Psoas muscle (tissue), 8 donors: ENCODE results near the gene DPCD. TPM values are rescaled to one million over a fixed set of nuclear protein-coding genes. Genes with fewer than 3 reads are reported as not detected.
A peak's percentile ranks its signal among the peaks of the same experiment; 100 is the strongest.

Source experiments
- ATAC-seq, 4 donors: fragments of 200-7000 bp; cut with Tn5 transposase; one replicate each; pipeline ENCODE4 v1.9.1; 2020; ENCODE audit warnings: moderate library complexity in 3 of 4, mild to moderate bottlenecking in 2 of 4
- DNase-seq, 2 donors: peaks; one replicate each; pipeline ENCODE4 v3.0.0-alpha.2; 2020
- H3K27ac ChIP-seq: fragments of 200-600 bp; one replicate; pipeline ENCODE4 v1.8.0; 2022
- H3K27me3 ChIP-seq, 3 donors: fragments of 200-600 bp in 1 of 3; one replicate each; pipeline versions ENCODE4 v1.6.1 to v1.8.0; 2013 to 2022; ENCODE audit warnings: low read length in 2 of 3, mild to moderate bottlenecking in 2 of 3, moderate library complexity in 1 of 3; ENCODE audit not compliant: insufficient read depth in 3 of 3
- H3K36me3 ChIP-seq, 2 donors: fragments of 200-600 bp in 1 of 2; one replicate each; pipeline versions ENCODE4 v1.6.1 to v1.8.0; 2013 to 2022; ENCODE audit warnings: low read depth in 1 of 2, mild to moderate bottlenecking in 1 of 2, moderate library complexity in 1 of 2; ENCODE audit not compliant: insufficient read depth in 1 of 2
- H3K4me1 ChIP-seq: fragments of 200-600 bp; one replicate; pipeline ENCODE4 v1.8.0; 2022
- H3K4me3 ChIP-seq: fragments of 200-600 bp; one replicate; pipeline ENCODE4 v1.8.0; 2022; ENCODE audit warnings: mild to moderate bottlenecking
- H3K9me3 ChIP-seq: fragments of 200-600 bp; one replicate; pipeline ENCODE4 v1.8.0; 2022
- CTCF ChIP-seq: fragments of 200-600 bp; IDR thresholded peaks from one replicate; pipeline ENCODE4 v1.8.0; 2022; ENCODE audit warnings: antibody characterized with exemption
- WGBS, 3 donors: extraction: QIAGEN DNeasy Blood & Tissue Kit; methylation state at CpG; one replicate each; pipeline versions ENCODE4 v1.1.6 to v1.1.7; 2013; 5-methylcytosine and 5-hydroxymethylcytosine counted together
- intact Hi-C, 2 donors: fragments of 100-400 bp; cut with DNase I; formaldehyde crosslinking; loops; one replicate each; pipeline versions ENCODE4 v1.11.0 to v1.14.2; 2022
- polyA plus RNA-seq, 3 donors: library from polyadenylated mRNA; stranded (reverse); fragments of 200-250 nt; gene quantifications; one replicate each; pipeline ENCODE4 v1.2.3, GENCODE V29; 2013
- total RNA-seq, 4 donors: library from RNA; stranded (reverse); fragmentation: NEBNext Ultra II Directional in 2 of 4; extraction: Animal tissue kit (Norgen Biotek cat#: 25700) in 2 of 4; gene quantifications; one replicate each; pipeline versions ENCODE4 v1.2.1 to v1.2.4, GENCODE V29; 2021 to 2023
- donor health status: healthy with polysubstance abuse.
- donor health status: DM: no; HTN: no; CAD: no; lungs with moderate emphysema.
- donor health status: Bipolar disorder and iron deficiency.
- donor health status: healthy.
- donor health status: DM: yes; HTN: yes; CAD: no.
- donor health status: DM: no; HTN: no; CAD: no.
- donor health status: DM: no; HTN: no; CAD: no.
- donor health status: DM: yes; HTN: yes; CAD: no.

Gene DPCD
- total and polyA plus RNA-seq, 7 donors: 6.6 to 27.4 (median 12.2) TPM

GRCh38 chr10:101646364-101646763, 58.2 kb downstream of the DPCD start:
- 32 to 44% (median 39%) methylated on average over 6 of the region's 6 CpGs for WGBS, 3 donors
- DNase-seq (peak; percentile 53 to 69), ATAC-seq (peak; percentile 24 to 71 (median 44))

GRCh38 chr10:101647255-101647654, 59.1 kb downstream of the DPCD start:
- no peaks in the 10 kb centered on the region for H3K27me3 ChIP-seq
- H3K36me3 ChIP-seq: peaks cover 3 to 7% of the 10 kb centered on the region in 2 donors
- no peak for DNase-seq
- no peak for ATAC-seq
- intact Hi-C loops: no loop called here
- TF ChIP-seq CTCF: no peak
- 72 to 90% (median 75%) methylated on average over 2 of the region's 2 CpGs for WGBS, 3 donors
- no peaks in the 10 kb centered on the region for H3K9me3 ChIP-seq
- no peak overlapping the region for H3K4me3 ChIP-seq
- H3K27ac ChIP-seq: no peak overlapping the region
- H3K4me1 ChIP-seq: no peaks in the 10 kb centered on the region

More at GRCh38 chr10:101646364-101646763, 58.2 kb downstream of the DPCD start:
- intact Hi-C loops: no loop called here
- Histone ChIP-seq H3K36me3 (peaks cover 3 to 6% of the 10 kb centered on the region in 2 donors), H3K27ac (no peak overlapping the region), H3K4me1 (no peaks in the 10 kb centered on the region), H3K27me3 (no peaks in the 10 kb centered on the region), H3K9me3 (no peaks in the 10 kb centered on the region), H3K4me3 (no peak overlapping the region)
- no peak for TF ChIP-seq CTCF

GRCh38 chr10:101649525-101650085, 61.5 kb downstream of the DPCD start:
- Histone ChIP-seq H3K4me3 (no peak overlapping the region), H3K27me3 (no peaks in the 10 kb centered on the region), H3K36me3 (peaks cover 0 to 28% of the 10 kb centered on the region in 2 donors), H3K4me1 (no peaks in the 10 kb centered on the region), H3K9me3 (no peaks in the 10 kb centered on the region), H3K27ac (no peak overlapping the region)
- no peak for ATAC-seq
- TF ChIP-seq CTCF: no peak
- intact Hi-C loops: no loop called here
- WGBS, 3 donors: 92 to 94% (median 93%) methylated on average over 5 of the region's 5 CpGs
- no peak for DNase-seq

- peaks cover 0 to 40% of the 10 kb centered on the region in 2 donors for H3K36me3 ChIP-seq
- ATAC-seq (no peak), DNase-seq (no peak)
- H3K9me3 ChIP-seq: no peaks in the 10 kb centered on the region
- WGBS, 3 donors: 82 to 87% (median 84%) methylated on average over 15 of the region's 15 CpGs
- H3K4me1 ChIP-seq: no peaks in the 10 kb centered on the region
- no peak for TF ChIP-seq CTCF
- H3K27me3 ChIP-seq: no peaks in the 10 kb centered on the region
- H3K4me3 ChIP-seq: no peak overlapping the region
- no peak overlapping the region for H3K27ac ChIP-seq
- intact Hi-C loops: no loop called here
These were observed 62.7 kb downstream of the DPCD start for GRCh38 chr10:101650863-101651262.

- intact Hi-C loops: no loop called here
These were observed 63.2 kb downstream of the DPCD start for GRCh38 chr10:101651336-101651735.

More at GRCh38 chr10:101651336-101651735, 63.2 kb downstream of the DPCD start:
- Histone ChIP-seq H3K4me1 (no peaks in the 10 kb centered on the region), H3K27ac (no peak overlapping the region), H3K4me3 (no peak overlapping the region), H3K36me3 (peaks cover 0 to 44% of the 10 kb centered on the region in 2 donors), H3K9me3 (no peaks in the 10 kb centered on the region), H3K27me3 (no peaks in the 10 kb centered on the region)
- DNase-seq (no peak), ATAC-seq (no peak)
- no peak for TF ChIP-seq CTCF
- 77 to 86% (median 78%) methylated on average over 5 of the region's 5 CpGs for WGBS, 3 donors
